Measurements from ENCODE around the gene CD47.

The CD47 gene

GRCh38 chr3:108011616-108012015 is 79.2 kb downstream of the CD47 start:
- no peak for DNase-seq

GRCh38 chr3:108008931-108009639 is 81.7 kb downstream of the CD47 start:
- DNase-seq, result no peak

- no peak for DNase-seq
Observed at GRCh38 chr3:108008106-108008505, 82.7 kb downstream of the CD47 start.

GRCh38 chr3:108006881-108007331 is 83.9 kb downstream of the CD47 start:
- DNase-seq, result no peak

- DNase-seq, result no peak
Observed at GRCh38 chr3:108006077-108006771, 84.6 kb downstream of the CD47 start.

GRCh38 chr3:108004647-108005046 is 86.2 kb downstream of the CD47 start:
- DNase-seq, result no peak

GRCh38 chr3:108001457-108001856 is 89.4 kb downstream of the CD47 start:
- no peak for DNase-seq

GRCh38 chr3:107999215-107999775 is 91.5 kb downstream of the CD47 start:
- no peak for DNase-seq

GRCh38 chr3:107997671-107998070 is 93.2 kb downstream of the CD47 start:
- DNase-seq, result no peak

- DNase-seq, result no peak
Observed at GRCh38 chr3:107995823-107996222, 95.0 kb downstream of the CD47 start.

GRCh38 chr3:107994956-107995715 is 95.7 kb downstream of the CD47 start:
- DNase-seq, result no peak

- DNase-seq, result no peak
Observed at GRCh38 chr3:107994181-107994580, 96.7 kb downstream of the CD47 start.

GRCh38 chr3:107993771-107994170 is 97.1 kb downstream of the CD47 start:
- DNase-seq, result no peak
